Thoracic aorta (tissue), 2 donors: ENCODE measurements around the gene SYMPK. TPM values are rescaled to one million over a fixed set of nuclear protein-coding genes. Genes with fewer than 3 reads are reported as not detected.

ENCODE experiments used
- ATAC-seq: fragments of 150-250 bp; one replicate; pipeline ENCODE4 v1.8.0; 2017; ENCODE audit warnings: low read depth; ENCODE audit not compliant: insufficient number of reproducible peaks, low FRiP score
- DNase-seq: peaks from one replicate; pipeline ENCODE4 v3.0.0-alpha.2; 2020; ENCODE audit warnings: low spot score
- H3K27ac ChIP-seq, 2 donors: fragments of 200-600 bp; sonication (generic); 1 replicate in 1 of 2; 2 replicates in 1 of 2; pipeline ENCODE4 v1.5.1; 2016; ENCODE audit warnings: mild to moderate bottlenecking in 2 of 2, moderate library complexity in 2 of 2
- H3K27me3 ChIP-seq: fragments of 200-600 bp; sonication (generic); replicated peaks from 2 replicates; pipeline ENCODE4 v1.6.0; 2016; ENCODE audit warnings: mild to moderate bottlenecking; ENCODE audit not compliant: insufficient read depth
- H3K36me3 ChIP-seq: fragments of 200-600 bp; sonication (generic); one replicate; pipeline ENCODE4 v1.5.1; 2016
- H3K4me1 ChIP-seq, 2 donors: fragments of 200-600 bp; sonication (generic); 1 replicate in 1 of 2; 2 replicates in 1 of 2; pipeline versions ENCODE4 v1.5.1 to v1.6.0; 2016; ENCODE audit warnings: low read depth in 2 of 2, mild to moderate bottlenecking in 1 of 2; ENCODE audit not compliant: control insufficient read depth in 1 of 2
- H3K4me3 ChIP-seq: fragments of 200-600 bp; sonication (generic); 2 replicates; pipeline ENCODE4 v1.5.1; 2016; ENCODE audit warnings: mild to moderate bottlenecking
- H3K9me3 ChIP-seq: fragments of 200-600 bp; sonication (generic); 2 replicates; pipeline ENCODE4 v1.5.1; 2016
- CTCF ChIP-seq: fragments of 200-600 bp; sonication (generic); IDR thresholded peaks from one replicate; pipeline ENCODE4 v1.5.1; 2019; ENCODE audit warnings: antibody characterized with exemption
- total RNA-seq, 2 donors: library from RNA; depleted of rRNA; stranded (reverse); fragments of >200 nt; gene quantifications; one replicate each; pipeline versions ENCODE4 v1.1.0 to v1.2.3, GENCODE V29; 2016

The SYMPK gene
- total RNA-seq, 2 donors from 2014 or later, result 48.8 to 84.7 TPM

GRCh38 chr19:45793876-45794275 lies 69.1 kb downstream of the SYMPK start:
- ATAC-seq (no peak), DNase-seq (no peak)
- Histone ChIP-seq H3K4me3 (no peak overlapping the region), H3K27me3 (no peaks in the 10 kb centered on the region), H3K36me3 (peaks cover 11% of the 10 kb centered on the region), H3K27ac (no peak overlapping the region), H3K4me1 (peaks cover 17 to 24% of the 10 kb centered on the region in 2 donors), H3K9me3 (no peaks in the 10 kb centered on the region)
- TF ChIP-seq CTCF, result no peak

- DNase-seq (no peak), ATAC-seq (no peak)
- H3K4me1 ChIP-seq, result peaks cover 17 to 18% of the 10 kb centered on the region in 2 donors
- peak overlapping the region; percentile 89 for H3K4me3 ChIP-seq
- no peaks in the 10 kb centered on the region for H3K9me3 ChIP-seq
- peak overlapping the region in 1 of 2 donors; percentile 41 for H3K27ac ChIP-seq
- peaks cover 18% of the 10 kb centered on the region for H3K36me3 ChIP-seq
- no peak for TF ChIP-seq CTCF
- no peaks in the 10 kb centered on the region for H3K27me3 ChIP-seq
These were observed 69.8 kb downstream of the SYMPK start for GRCh38 chr19:45793178-45793564.

GRCh38 chr19:45792470-45793177 lies 70.3 kb downstream of the SYMPK start, which contains the start of gene DMWD:
DMWD (minus strand) TSS chr19:45792845; CDS start chr19:45792756, 89 bp downstream.
- H3K4me1 ChIP-seq, result peaks cover 17 to 18% of the 10 kb centered on the region in 2 donors
- H3K4me3 ChIP-seq, result peak within 1 kb of the TSS; percentile 89
- no peaks in the 10 kb centered on the region for H3K27me3 ChIP-seq
- H3K9me3 ChIP-seq, result no peaks in the 10 kb centered on the region
- peak; percentile 87 for ATAC-seq
- H3K36me3 ChIP-seq, result peaks cover 23% of the 10 kb centered on the region
- H3K27ac ChIP-seq, result peak within 1 kb of the TSS; percentile 65 to 67
- peak; percentile 98 for DNase-seq
- TF ChIP-seq CTCF, result no peak

GRCh38 chr19:45791744-45792469 lies 71.0 kb downstream of the SYMPK start:
- DNase-seq, result no peak
- Histone ChIP-seq H3K36me3 (peaks cover 30% of the 10 kb centered on the region), H3K27ac (peak overlapping the region; percentile 65 to 67), H3K4me1 (peaks cover 17 to 18% of the 10 kb centered on the region in 2 donors), H3K4me3 (peak overlapping the region; percentile 89), H3K27me3 (no peaks in the 10 kb centered on the region), H3K9me3 (no peaks in the 10 kb centered on the region)
- TF ChIP-seq CTCF, result no peak
- ATAC-seq, result no peak

GRCh38 chr19:45790942-45791341 lies 72.0 kb downstream of the SYMPK start:
- Histone ChIP-seq H3K4me1 (peaks cover 17 to 18% of the 10 kb centered on the region in 2 donors), H3K9me3 (no peaks in the 10 kb centered on the region), H3K27me3 (no peaks in the 10 kb centered on the region), H3K27ac (no peak overlapping the region), H3K36me3 (peaks cover 31% of the 10 kb centered on the region), H3K4me3 (no peak overlapping the region)
- ATAC-seq (no peak), DNase-seq (no peak)
- TF ChIP-seq CTCF, result no peak
